Large intestine (tissue), 3 donors: ENCODE data around the gene WDR64. TPM values are rescaled to one million over a fixed set of nuclear protein-coding genes. Genes with fewer than 3 reads are reported as not detected.
"Not testable (repeated sequence)": the region's sequence is repeated elsewhere in the genome, so short reads cannot be mapped to it uniquely, and the experiment has no call there.

ENCODE experiments used
- DNase-seq, 2 donors: peaks; one replicate each; pipeline versions ENCODE4 v3.0.0 to v3.0.0-alpha.2; 2013
- H3K27ac ChIP-seq: one replicate; pipeline ENCODE4 v1.5.1; 2013; ENCODE audit warnings: low read length
- H3K27me3 ChIP-seq: 2 replicates; pipeline ENCODE4 v1.6.1; 2013; ENCODE audit warnings: low read length; ENCODE audit not compliant: control insufficient read depth, insufficient read depth
- H3K36me3 ChIP-seq: 2 replicates; pipeline ENCODE4 v1.6.1; 2013; ENCODE audit warnings: low read length; ENCODE audit not compliant: control insufficient read depth, insufficient read depth
- H3K4me1 ChIP-seq: one replicate; pipeline ENCODE4 v1.6.1; 2013; ENCODE audit warnings: low read length; ENCODE audit not compliant: control insufficient read depth, insufficient read depth
- H3K4me3 ChIP-seq: one replicate; pipeline ENCODE4 v1.5.1; 2013; ENCODE audit warnings: low read length
- H3K9me3 ChIP-seq: one replicate; pipeline ENCODE4 v1.6.1; 2013; ENCODE audit warnings: mild to moderate bottlenecking, low read depth, low read length, moderate library complexity; ENCODE audit not compliant: control insufficient read depth
- WGBS: methylation state at CpG from one replicate; pipeline ENCODE4 v1.1.5; 2013; ENCODE audit warnings: low lambda C conversion rate; ENCODE audit not compliant: insufficient coverage; 5-methylcytosine and 5-hydroxymethylcytosine counted together
- polyA plus RNA-seq: library from polyadenylated mRNA; unstranded; fragments of 120-200 nt; gene quantifications from one replicate; pipeline ENCODE4 v1.2.1, GENCODE V29; 2013

The WDR64 gene
- polyA plus RNA-seq, 1 donor: 0.03 TPM

DNA sequence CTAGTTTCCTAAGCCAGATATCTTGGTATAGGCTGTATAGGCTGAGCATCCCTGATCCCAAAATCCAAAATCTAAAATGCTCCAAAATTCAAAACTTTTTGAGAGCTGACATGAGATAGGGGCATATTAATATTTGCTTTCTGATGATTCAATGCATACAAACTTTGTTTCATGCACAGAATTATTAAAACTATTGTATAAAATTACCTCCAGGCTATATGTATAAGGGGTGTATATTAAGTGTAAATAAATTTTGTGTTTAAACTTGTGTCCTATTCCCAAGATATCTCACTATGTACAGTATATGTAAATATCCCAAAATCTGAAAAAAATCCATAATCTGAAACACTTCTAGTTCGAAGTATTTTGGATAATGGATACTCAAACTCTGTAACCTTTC, 2.6 kb downstream of the WDR64 start:
- H3K4me3 ChIP-seq: no peak overlapping the region
- H3K36me3 ChIP-seq: no peaks in the 10 kb centered on the region
- H3K4me1 ChIP-seq: no peaks in the 10 kb centered on the region
- no peaks in the 10 kb centered on the region for H3K9me3 ChIP-seq
- WGBS: no CpG with 5 or more reads among the region's 1 CpG
- no peak overlapping the region for H3K27ac ChIP-seq
- no peak for DNase-seq
- peaks cover 2% of the 10 kb centered on the region for H3K27me3 ChIP-seq

DNA sequence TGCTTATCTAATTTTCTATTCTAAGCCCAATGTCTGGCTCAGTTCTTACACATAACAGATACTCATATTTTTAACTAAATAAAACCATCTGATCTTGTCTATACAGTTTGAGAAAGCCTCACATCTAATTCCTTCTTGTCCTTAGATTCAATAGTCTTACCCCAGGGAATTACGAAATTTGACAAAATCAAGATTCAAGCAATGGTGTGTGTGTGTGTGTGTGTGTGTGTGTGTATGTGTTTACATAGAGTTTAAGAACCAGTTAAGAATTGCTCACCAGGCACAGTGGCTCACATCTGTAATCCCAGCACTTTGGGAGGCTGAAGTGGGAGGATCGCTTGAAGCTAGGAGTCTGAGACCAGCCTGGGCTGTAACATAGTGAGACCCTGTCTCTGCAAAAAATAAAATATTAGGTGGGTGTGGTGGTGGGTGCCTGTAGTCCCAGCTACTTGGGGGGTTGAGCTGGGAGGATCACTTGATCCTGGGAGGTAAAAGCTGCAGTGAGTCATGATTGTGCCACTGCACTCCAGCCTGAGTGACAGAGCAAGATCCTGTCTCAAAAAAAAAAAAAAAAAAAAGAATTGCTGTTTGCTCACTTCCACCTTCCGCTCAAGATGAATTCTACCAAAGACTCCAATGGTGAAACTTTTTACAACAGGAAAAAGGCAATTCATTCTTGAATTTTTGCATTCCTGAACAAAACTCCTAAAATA, 6.2 kb downstream of the WDR64 start:
- H3K27ac ChIP-seq: no peak overlapping the region
- no peak for DNase-seq
- no peaks in the 10 kb centered on the region for H3K4me1 ChIP-seq
- H3K4me3 ChIP-seq: no peak overlapping the region
- no peaks in the 10 kb centered on the region for H3K36me3 ChIP-seq
- no peaks in the 10 kb centered on the region for H3K9me3 ChIP-seq
- no CpG with 5 or more reads among the region's 3 CpGs for WGBS
- no peaks in the 10 kb centered on the region for H3K27me3 ChIP-seq

DNA sequence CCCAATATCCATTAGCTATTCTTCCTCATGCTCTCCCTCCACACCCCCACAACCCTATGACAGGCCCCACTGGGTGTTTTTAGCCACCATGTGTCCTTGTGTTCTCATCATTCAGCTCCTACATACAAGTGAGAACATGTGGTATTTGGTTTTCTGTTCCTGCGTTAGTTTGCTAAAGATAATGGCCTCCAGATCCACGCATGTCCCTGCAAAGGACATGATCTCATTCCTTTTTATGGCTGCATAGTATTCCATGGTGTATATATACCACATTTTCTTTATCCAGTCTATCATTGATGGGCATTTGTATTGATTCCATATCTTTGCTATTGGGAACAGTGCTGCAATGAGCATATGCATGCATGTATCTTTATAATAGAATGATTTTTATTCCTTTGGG, 6.9 kb downstream of the WDR64 start:
- H3K27ac ChIP-seq, H3K4me3 ChIP-seq, H3K9me3 ChIP-seq, H3K36me3 ChIP-seq, H3K4me1 ChIP-seq, DNase-seq, H3K27me3 ChIP-seq: not testable (repeated sequence)
- no CpG with 5 or more reads among the region's 2 CpGs for WGBS

DNA sequence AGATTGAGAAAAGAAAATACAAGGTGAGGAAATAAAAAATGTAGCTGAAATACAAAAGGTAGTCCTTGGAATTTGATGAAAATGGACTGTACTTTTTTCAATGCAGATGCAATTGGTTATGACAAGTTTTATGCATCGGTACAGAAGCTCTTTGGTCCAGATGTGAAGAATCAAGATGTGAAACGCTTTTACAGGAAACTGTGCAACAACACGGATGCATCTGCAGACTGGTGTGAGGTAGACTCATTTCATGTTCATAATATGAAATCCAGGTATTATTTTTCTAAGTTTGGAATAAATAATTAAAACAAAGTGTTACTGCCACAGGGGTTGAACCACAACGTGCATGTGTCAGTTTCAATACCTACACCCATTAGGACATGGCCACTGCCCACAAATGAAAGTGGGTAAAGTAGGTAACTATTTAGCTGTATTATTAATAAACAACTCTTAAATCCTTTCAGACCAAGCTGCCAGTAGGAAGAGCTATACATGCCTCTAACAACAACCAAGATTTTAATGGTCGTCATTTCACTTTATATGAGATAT, 8.4 kb downstream of the WDR64 start:
- 93% methylated on average over 3 of the region's 5 CpGs for WGBS
- no peaks in the 10 kb centered on the region for H3K9me3 ChIP-seq
- H3K36me3 ChIP-seq: no peaks in the 10 kb centered on the region
- DNase-seq: no peak
- H3K4me1 ChIP-seq: no peaks in the 10 kb centered on the region
- no peak overlapping the region for H3K4me3 ChIP-seq
- H3K27ac ChIP-seq: no peak overlapping the region
- no peaks in the 10 kb centered on the region for H3K27me3 ChIP-seq

DNA sequence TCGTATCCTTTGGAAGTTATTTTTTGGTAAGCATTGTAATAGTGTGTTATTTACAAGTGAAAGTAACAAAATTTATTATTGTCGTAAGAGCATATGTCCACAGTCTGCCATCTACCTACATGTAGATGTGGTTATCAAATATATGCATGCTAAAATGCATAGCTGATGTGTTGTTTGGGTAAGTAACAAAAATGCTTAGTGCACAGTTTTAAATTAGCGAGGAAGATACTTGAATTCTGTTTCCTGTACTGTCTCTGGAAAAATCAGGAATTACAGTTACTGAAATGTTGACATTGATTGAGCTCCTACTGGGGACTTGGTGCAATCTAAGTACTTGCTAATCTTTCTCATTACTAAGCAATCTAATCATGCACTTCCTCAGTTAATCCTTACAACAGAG, 14.3 kb downstream of the WDR64 start:
- H3K4me3 ChIP-seq: no peak overlapping the region
- H3K36me3 ChIP-seq: no peaks in the 10 kb centered on the region
- 100% methylated on average over 1 of the region's 3 CpGs for WGBS
- no peaks in the 10 kb centered on the region for H3K27me3 ChIP-seq
- DNase-seq: no peak
- no peak overlapping the region for H3K27ac ChIP-seq
- no peaks in the 10 kb centered on the region for H3K4me1 ChIP-seq
- no peaks in the 10 kb centered on the region for H3K9me3 ChIP-seq

DNA sequence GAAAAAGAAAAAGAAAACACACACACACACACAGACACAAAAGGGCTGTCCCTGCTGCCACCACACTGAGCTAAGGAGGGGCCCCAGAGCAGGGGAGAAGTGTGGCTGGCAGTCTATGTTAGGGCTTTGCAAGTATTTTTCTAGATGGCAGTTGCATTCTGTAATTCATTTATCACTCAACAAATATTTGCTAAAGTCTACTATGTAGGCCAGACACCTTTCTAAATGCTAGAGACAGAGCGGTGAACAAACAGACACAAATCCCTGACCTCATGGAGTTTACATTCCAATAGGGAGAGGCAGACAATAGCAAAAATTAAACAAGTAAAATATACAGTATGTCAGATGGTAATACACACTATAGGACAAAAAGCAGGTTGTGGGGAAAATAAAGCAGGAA, 20.2 kb downstream of the WDR64 start:
- Histone ChIP-seq H3K36me3 (no peaks in the 10 kb centered on the region), H3K27ac (no peak overlapping the region), H3K4me3 (no peak overlapping the region), H3K4me1 (no peaks in the 10 kb centered on the region), H3K27me3 (no peaks in the 10 kb centered on the region), H3K9me3 (no peaks in the 10 kb centered on the region)
- 33% methylated on average over 1 of the region's 1 CpG for WGBS
- no peak for DNase-seq

DNA sequence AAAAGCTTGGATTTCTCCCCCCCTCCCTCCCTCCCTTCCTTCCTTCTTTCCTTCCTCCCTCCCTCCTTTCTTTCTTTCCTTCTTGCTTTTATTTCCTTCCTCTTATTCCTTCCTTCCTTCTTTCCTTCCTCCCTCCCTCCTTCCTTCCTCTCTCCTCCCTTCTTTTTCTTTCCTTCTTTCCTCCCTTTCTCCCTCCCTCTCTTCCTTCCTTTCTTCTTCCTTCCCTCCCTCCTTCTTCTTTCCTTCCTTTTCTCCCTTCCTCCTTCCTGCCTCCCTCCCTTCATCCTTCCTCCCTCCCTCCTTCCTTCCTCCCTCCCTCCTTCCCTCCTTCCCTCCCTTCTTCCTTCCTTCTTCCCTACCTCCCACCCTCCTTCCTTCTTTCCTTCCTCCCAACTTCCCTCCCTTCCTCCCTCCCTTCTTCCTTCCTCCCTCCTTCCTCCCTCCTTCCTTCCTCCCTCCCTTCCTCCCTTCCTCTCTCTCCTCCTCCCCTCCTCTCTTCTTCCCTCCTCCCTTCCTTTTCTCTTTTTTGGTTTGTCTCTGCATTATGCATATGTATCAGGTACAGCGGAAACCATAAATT, 22.8 kb downstream of the WDR64 start:
- Histone ChIP-seq H3K36me3 (no peaks in the 10 kb centered on the region), H3K9me3 (no peaks in the 10 kb centered on the region), H3K4me1 (no peaks in the 10 kb centered on the region), H3K27me3 (peaks cover 4% of the 10 kb centered on the region), H3K4me3 (no peak overlapping the region), H3K27ac (no peak overlapping the region)
- WGBS: no CpG with 5 or more reads among the region's 1 CpG
- DNase-seq: no peak

DNA sequence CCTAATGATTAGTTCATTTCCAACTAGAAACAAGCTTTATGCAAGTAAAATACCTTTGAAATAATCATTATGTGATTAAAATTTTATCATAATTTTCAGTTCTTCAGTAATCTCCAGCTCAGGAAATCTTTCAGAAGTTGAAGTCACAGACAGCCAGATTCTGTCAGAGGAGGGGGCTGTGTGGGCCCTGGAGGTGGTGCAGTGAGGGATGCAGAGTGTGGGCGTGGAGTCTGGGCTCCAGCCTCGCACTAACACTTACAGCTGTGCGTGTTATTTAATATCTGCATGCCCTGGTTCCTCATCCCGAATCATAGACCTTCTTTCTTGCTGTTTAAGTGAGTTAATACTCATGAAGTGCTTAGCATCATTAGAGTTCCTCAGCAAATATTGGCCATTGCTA, 23.9 kb downstream of the WDR64 start:
- Histone ChIP-seq H3K27ac (no peak overlapping the region), H3K4me3 (no peak overlapping the region), H3K9me3 (no peaks in the 10 kb centered on the region), H3K36me3 (no peaks in the 10 kb centered on the region), H3K4me1 (no peaks in the 10 kb centered on the region), H3K27me3 (peaks cover 4% of the 10 kb centered on the region)
- WGBS: no CpG with 5 or more reads among the region's 4 CpGs
- no peak for DNase-seq

DNA sequence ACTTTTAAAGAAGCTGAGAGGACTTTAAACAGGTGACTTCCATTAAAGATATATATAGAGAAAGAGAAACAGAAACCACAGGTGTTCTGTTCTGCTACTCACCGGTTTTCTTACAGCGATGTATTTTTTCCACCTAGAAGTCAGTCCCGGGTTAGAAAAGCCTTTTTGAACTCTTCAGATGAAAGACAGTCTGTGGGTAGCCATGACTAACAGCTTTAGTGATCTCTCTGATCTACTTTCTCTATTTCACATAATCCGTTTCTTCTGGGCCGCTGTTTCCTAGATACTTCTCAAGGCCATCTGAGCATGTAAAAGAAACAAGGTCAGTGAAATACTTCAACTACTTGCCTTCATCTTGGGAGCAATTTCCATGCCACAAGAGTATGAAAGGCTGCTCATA, 25.1 kb downstream of the WDR64 start:
- DNase-seq: peak in 1 of 2 donors; percentile 1
- Histone ChIP-seq H3K27ac (no peak overlapping the region), H3K4me1 (no peaks in the 10 kb centered on the region), H3K27me3 (peaks cover 4% of the 10 kb centered on the region), H3K9me3 (no peaks in the 10 kb centered on the region), H3K4me3 (no peak overlapping the region), H3K36me3 (no peaks in the 10 kb centered on the region)
- WGBS: 56% methylated on average over 3 of the region's 5 CpGs

DNA sequence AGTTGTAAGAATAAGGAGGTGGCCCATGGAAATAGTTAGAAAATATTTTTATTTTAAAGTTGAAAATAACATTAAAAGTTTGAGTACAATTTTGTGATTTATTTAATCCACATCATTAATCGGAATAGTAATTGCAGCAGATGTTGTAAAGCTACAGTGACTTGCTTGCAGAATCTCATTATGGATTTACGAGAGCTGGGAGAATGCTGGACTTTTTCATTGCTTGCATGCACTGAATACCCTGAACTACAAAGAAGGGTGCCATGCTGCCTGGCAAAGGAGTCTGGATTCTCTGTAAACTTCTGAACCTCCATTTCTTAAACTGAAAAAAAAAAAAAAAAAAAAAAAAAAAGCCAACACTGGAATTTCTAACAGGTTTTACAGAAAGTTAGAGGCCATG, 26.5 kb downstream of the WDR64 start:
- Histone ChIP-seq H3K27ac (no peak overlapping the region), H3K4me3 (no peak overlapping the region), H3K9me3 (no peaks in the 10 kb centered on the region), H3K4me1 (no peaks in the 10 kb centered on the region), H3K27me3 (peaks cover 4% of the 10 kb centered on the region), H3K36me3 (no peaks in the 10 kb centered on the region)
- 63% methylated on average over 1 of the region's 2 CpGs for WGBS
- DNase-seq: no peak

DNA sequence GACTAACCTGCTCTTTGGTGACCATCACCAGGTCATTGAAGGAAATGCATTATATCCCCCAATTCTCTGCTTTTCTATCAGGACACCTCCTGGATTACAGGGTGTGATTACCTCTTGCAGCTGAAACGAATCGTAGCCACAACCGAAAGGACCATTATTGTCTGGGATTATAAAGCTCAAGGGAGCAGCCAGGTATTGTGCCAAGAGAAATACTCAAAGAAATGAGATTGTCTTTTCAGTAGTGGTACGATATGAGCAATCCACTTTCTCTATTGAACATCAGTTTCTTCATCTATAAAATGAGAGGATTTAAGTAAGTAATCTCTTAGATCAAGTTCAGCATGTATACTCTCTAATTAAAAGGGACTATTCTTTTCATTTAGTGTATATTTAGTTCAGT, 27.3 kb downstream of the WDR64 start:
- Histone ChIP-seq H3K27ac (no peak overlapping the region), H3K9me3 (no peaks in the 10 kb centered on the region), H3K4me1 (no peaks in the 10 kb centered on the region), H3K36me3 (no peaks in the 10 kb centered on the region), H3K4me3 (no peak overlapping the region), H3K27me3 (peaks cover 4% of the 10 kb centered on the region)
- no peak for DNase-seq
- no CpG with 5 or more reads among the region's 4 CpGs for WGBS
